ENCODE results near the gene EMD. TPM values are rescaled to one million over a fixed set of nuclear protein-coding genes. Genes with fewer than 3 reads are reported as not detected.
A peak's percentile ranks its signal among the peaks of the same experiment; 100 is the strongest.

The EMD gene
- total and polyA plus RNA-seq, 2 of the 13 experiments (the other 11 are each of a cell fraction or from before 2014, with no cell fraction given): 14.5 to 14.9 TPM

DNA sequence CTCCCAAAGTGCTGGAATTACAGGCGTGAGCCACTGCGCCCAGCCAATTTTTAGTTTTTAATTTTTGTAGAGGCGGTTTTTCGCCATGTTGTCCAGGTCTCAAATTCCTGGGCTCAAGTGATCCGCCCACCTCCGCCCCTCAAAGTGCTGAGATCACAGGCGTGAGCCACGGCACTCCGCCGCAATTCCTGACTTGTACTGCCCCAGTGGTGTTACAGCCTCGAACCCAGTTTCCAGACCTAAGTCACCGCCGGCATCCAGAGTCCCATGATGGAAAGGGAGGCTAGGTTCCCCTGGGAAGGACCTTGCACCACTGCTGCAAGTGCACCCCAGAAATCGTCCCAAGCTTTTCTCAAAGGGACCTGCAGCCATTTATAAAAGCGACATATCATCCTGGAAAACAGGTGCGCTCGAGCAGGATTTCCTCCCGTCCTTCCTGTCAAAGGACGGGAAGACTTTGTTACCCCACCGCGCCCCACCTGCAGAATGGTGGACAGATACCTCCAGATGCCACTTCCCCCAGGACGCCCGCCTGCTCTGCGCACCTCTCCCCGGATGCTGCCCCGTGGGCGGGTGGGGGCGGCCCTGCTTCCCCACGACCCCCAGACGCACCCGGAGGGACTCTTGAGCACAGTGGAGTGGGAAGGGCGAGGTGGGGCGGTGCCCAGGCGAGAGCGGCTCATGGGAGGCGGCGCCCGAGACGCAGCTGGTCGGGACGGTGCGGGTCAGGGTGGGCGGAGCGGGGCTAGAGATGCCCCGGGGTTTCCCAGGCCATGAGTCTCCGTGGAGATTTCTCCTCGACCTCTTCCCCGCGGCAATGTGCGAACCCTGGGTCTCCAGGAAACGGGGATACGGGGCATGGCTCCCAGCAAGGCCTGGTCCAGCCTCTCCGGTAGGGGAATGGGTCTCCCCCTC, 18.1 kb downstream of the EMD start (continued):
- no peak for TF ChIP-seq ZNF646 (CRISPR knock-in tag; IDR thresholded peaks at IDR 0.05)
- TF ChIP-seq MEF2D (CRISPR knock-in tag; IDR thresholded peaks at IDR 0.05): peak; percentile 1; the same call in 1 of the 2 replicates
- TF ChIP-seq NFATC3 (CRISPR knock-in tag; IDR thresholded peaks at IDR 0.05): no peak
- no peak for TF ChIP-seq ZBTB39 (CRISPR knock-in tag; IDR thresholded peaks at IDR 0.05)
- TF ChIP-seq, protein P1, sequence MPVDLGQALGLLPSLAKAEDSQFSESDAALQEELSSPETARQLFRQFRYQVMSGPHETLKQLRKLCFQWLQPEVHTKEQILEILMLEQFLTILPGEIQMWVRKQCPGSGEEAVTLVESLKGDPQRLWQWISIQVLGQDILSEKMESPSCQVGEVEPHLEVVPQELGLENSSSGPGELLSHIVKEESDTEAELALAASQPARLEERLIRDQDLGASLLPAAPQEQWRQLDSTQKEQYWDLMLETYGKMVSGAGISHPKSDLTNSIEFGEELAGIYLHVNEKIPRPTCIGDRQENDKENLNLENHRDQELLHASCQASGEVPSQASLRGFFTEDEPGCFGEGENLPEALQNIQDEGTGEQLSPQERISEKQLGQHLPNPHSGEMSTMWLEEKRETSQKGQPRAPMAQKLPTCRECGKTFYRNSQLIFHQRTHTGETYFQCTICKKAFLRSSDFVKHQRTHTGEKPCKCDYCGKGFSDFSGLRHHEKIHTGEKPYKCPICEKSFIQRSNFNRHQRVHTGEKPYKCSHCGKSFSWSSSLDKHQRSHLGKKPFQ (CRISPR knock-in tag; IDR thresholded peaks at IDR 0.05; ENCODE audit: insufficient replicate concordance): no peak
- TF ChIP-seq ZNF614 (CRISPR knock-in tag; IDR thresholded peaks at IDR 0.05; ENCODE audit: borderline replicate concordance): no peak
- TF ChIP-seq MXD4 (CRISPR knock-in tag; IDR thresholded peaks at IDR 0.05): no peak
- TF ChIP-seq ATF6 (CRISPR knock-in tag; conservative IDR thresholded peaks at IDR 0.05): no peak
- no peak; the same call in 1 of the 2 replicates for TF ChIP-seq THAP9 (CRISPR knock-in tag; IDR thresholded peaks at IDR 0.05; ENCODE audit: borderline replicate concordance)
- TF ChIP-seq TFDP2 (CRISPR knock-in tag; IDR thresholded peaks at IDR 0.05): no peak
